ENCODE data around the gene LCOR.

Gene LCOR

DNA sequence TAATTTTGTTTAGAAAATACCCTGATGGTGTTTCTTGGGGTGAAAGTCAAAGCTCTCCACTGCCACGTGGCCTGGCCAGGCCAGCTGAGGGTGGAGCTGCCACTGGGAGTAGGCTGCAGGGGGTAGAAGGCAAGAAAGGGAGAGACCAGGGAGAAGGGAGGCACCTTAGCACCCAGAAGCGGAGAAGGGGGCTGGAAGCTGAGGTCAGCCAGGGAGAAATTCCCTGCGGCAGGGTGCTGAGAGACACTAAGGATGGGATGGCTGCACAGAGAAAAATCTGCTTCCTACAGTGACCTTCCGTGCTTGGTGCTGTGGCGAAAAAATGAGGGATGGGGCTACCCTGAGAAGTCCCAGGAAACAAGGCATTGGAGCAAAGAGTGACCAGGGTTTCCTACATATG is 210.0 kb downstream of the LCOR start:
- no peak overlapping the region for H3K27ac ChIP-seq
- no peaks in the 10 kb centered on the region for H3K9me3 ChIP-seq
- no peaks in the 10 kb centered on the region for H3K27me3 ChIP-seq
- H3K36me3 ChIP-seq: no peaks in the 10 kb centered on the region
- TF ChIP-seq, protein P1, sequence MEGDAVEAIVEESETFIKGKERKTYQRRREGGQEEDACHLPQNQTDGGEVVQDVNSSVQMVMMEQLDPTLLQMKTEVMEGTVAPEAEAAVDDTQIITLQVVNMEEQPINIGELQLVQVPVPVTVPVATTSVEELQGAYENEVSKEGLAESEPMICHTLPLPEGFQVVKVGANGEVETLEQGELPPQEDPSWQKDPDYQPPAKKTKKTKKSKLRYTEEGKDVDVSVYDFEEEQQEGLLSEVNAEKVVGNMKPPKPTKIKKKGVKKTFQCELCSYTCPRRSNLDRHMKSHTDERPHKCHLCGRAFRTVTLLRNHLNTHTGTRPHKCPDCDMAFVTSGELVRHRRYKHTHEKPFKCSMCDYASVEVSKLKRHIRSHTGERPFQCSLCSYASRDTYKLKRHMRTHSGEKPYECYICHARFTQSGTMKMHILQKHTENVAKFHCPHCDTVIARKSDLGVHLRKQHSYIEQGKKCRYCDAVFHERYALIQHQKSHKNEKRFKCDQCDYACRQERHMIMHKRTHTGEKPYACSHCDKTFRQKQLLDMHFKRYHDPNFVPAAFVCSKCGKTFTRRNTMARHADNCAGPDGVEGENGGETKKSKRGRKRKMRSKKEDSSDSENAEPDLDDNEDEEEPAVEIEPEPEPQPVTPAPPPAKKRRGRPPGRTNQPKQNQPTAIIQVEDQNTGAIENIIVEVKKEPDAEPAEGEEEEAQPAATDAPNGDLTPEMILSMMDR (IDR thresholded peaks at IDR 0.05): no peak
- H3K4me3 ChIP-seq (ENCODE audit: low read depth in 1 of 2, low read length in 1 of 2): no peak overlapping the region
- peaks cover 9 to 10% of the 10 kb centered on the region in 2 experiments for H3K4me1 ChIP-seq (ENCODE audit: control insufficient read depth in 1 of 2, insufficient read depth in 1 of 2, low read depth in 1 of 2, low read length in 1 of 2)

DNA sequence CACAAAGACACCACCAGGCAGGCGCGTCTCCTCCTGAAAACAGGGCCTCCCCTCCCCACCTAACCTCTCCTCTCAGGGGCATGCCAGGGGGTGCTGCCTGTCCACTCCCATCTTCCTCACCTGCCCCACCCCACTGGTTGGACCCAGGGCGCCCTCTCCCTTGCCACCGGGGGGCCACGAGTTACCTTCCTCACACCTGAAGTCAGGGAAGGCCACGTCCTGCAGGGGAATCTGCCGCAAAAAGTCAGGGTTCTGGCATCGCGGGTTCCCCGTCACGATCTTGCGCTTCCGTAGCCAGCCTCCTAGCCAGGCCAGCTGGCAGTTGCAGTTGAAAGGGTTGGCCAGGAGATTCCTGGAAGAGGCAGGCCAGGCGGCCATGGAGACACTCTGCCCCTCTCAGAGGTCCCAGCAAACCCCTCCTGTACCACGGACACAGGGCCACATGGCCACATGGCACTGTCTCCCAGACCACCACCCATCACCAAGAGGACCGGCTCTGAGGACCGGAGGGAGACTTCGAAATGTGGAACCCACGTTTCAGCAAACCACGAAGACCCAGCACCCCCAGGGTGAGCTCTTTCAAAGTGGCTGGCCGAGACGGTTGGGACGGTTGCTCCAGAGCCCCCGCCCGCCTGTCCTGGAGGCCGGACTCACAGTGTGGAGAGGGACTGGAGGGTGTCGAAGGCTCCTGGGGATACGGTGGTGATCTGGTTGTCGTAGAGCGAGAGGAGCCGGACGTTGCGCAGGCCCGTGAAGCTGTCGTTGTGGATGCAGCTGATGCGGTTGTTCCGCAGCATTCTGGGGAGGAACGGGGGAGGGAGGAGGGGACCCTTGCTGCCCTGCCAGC is 210.8 kb downstream of the LCOR start:
- no peaks in the 10 kb centered on the region for H3K27me3 ChIP-seq
- H3K9me3 ChIP-seq: no peaks in the 10 kb centered on the region
- no peak overlapping the region for H3K4me3 ChIP-seq (ENCODE audit: low read depth in 1 of 2, low read length in 1 of 2)
- peaks cover under 1 to 2% of the 10 kb centered on the region in 2 experiments for H3K4me1 ChIP-seq (ENCODE audit: control insufficient read depth in 1 of 2, insufficient read depth in 1 of 2, low read depth in 1 of 2, low read length in 1 of 2)
- TF ChIP-seq, protein P1 (IDR thresholded peaks at IDR 0.05): no peak
- H3K27ac ChIP-seq: no peak overlapping the region
- no peaks in the 10 kb centered on the region for H3K36me3 ChIP-seq

DNA sequence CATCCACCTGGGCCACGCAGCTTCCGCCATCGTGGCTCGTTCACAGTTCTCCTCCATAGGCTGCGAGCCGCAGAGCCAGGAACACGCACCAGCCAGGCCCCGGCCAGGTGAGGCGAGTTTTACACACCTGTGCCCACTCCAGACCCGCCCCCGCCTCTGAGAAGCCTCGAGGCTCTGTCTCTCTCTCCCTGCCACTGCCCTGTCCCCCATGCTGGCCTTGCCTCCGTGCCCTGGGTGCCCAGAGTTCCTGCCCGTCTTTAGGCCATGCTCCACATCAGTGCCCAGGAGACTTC is 211.4 kb downstream of the LCOR start:
- no peak overlapping the region for H3K27ac ChIP-seq

More for the DNA sequence above, 211.4 kb downstream of the LCOR start:
- no peaks in the 10 kb centered on the region for H3K36me3 ChIP-seq
- no peak overlapping the region for H3K4me3 ChIP-seq (ENCODE audit: low read depth in 1 of 2, low read length in 1 of 2)
- TF ChIP-seq, protein P1 (IDR thresholded peaks at IDR 0.05): no peak
- H3K4me1 ChIP-seq (ENCODE audit: control insufficient read depth in 1 of 2, insufficient read depth in 1 of 2, low read depth in 1 of 2, low read length in 1 of 2): no peaks in the 10 kb centered on the region
- no peaks in the 10 kb centered on the region for H3K9me3 ChIP-seq
- no peaks in the 10 kb centered on the region for H3K27me3 ChIP-seq
